ENCODE measurements around the gene SYT13. TPM values are rescaled to one million over a fixed set of nuclear protein-coding genes. Genes with fewer than 3 reads are reported as not detected.

SYT13 gene
- total and polyA plus RNA-seq, 7 experiments from 2014 or later = not detected

DNA sequence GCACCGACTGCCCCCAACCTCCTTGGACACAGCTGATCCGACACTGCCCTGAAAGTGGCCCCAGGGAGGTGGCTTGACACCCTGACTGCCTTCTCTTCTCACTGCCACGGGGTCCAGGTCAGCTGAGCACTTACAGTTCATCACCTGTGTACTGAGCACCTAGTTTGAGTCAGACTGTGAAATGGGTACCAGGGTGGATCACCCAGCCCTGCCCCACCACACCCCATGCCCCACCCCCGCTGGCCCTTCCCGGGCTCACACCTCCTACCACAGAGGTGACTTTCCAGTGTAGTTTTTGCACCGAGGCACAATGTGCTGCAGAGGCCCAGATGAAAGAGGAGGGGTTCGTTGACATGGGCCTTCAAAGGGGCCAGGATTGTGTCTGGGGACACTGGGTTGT is 80.2 kb downstream of the SYT13 start:
- no peaks in the 10 kb centered on the region for H3K27me3 ChIP-seq (ENCODE audit: control insufficient read depth in 2 of 2, insufficient read depth in 2 of 2, low read length in 2 of 2)
- no peak overlapping the region for H3K27ac ChIP-seq (ENCODE audit: low read depth, low read length)
- peaks cover 1 to 45% (median 24%) of the 10 kb centered on the region in 5 donors for H3K36me3 Mint-ChIP-seq
- no peaks in the 10 kb centered on the region for H3K27me3 Mint-ChIP-seq
- H3K27ac Mint-ChIP-seq = no peak overlapping the region
- no peaks in the 10 kb centered on the region for H3K4me1 ChIP-seq (ENCODE audit: control insufficient read depth in 2 of 2, insufficient read depth in 2 of 2, low read length in 2 of 2)
- peaks cover 0 to 12% (median 0%) of the 10 kb centered on the region in 11 donors for H3K9me3 Mint-ChIP-seq
- intact Hi-C loops (cut with micrococcal nuclease) = no loop called here
- H3K9me3 ChIP-seq (ENCODE audit: control insufficient read depth in 2 of 3, low read length in 3 of 3) = no peaks in the 10 kb centered on the region
- H3K4me1 Mint-ChIP-seq = peaks cover 0 to 12% (median 4%) of the 10 kb centered on the region in 7 donors
- H3K4me3 Mint-ChIP-seq = no peak overlapping the region
- CTCF ChIA-PET = no interaction called here
- ATAC-seq (no peak), DNase-seq (no peak)
- H3K4me3 ChIP-seq (ENCODE audit: low read length) = no peak overlapping the region
- H3K36me3 ChIP-seq (ENCODE audit: control insufficient read depth in 2 of 3, insufficient read depth in 3 of 3, low read length in 3 of 3) = peaks cover 0 to 16% (median 0%) of the 10 kb centered on the region in 3 experiments
- POLR2A ChIA-PET = no interaction called here

DNA sequence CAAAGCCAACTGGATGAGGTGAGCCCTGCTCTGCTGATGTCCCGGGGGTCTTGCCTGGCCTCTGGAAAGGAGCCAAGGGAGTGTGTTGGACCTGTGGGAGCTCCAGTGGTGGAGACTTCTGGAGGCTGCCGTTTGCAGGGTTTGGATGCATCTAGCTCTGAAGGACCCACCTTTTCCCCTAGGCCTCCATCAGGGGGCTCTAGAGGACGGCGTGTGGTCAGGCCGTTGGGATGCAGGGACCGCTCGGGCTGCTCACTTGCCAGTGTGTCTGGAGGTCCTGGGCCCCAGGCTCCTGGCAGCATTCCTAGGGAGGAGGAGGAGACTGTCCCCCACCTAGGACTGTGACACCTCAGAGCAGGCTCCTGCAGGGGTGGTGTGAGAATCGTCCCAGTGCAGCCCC is 81.4 kb downstream of the SYT13 start:
- H3K4me3 Mint-ChIP-seq = no peak overlapping the region
- Histone ChIP-seq H3K4me1 (ENCODE audit: control insufficient read depth in 2 of 2, insufficient read depth in 2 of 2, low read length in 2 of 2) (no peaks in the 10 kb centered on the region), H3K36me3 (ENCODE audit: control insufficient read depth in 2 of 3, insufficient read depth in 3 of 3, low read length in 3 of 3) (peaks cover 0 to 16% (median 0%) of the 10 kb centered on the region in 3 experiments), H3K27me3 (ENCODE audit: control insufficient read depth in 2 of 2, insufficient read depth in 2 of 2, low read length in 2 of 2) (no peaks in the 10 kb centered on the region), H3K9me3 (ENCODE audit: control insufficient read depth in 2 of 3, low read length in 3 of 3) (no peaks in the 10 kb centered on the region), H3K27ac (ENCODE audit: low read depth, low read length) (no peak overlapping the region), H3K4me3 (ENCODE audit: low read length) (no peak overlapping the region)
- intact Hi-C loops (cut with micrococcal nuclease) = no loop called here
- ChIA-PET CTCF (no interaction called here), POLR2A (no interaction called here)
- no peak overlapping the region for H3K27ac Mint-ChIP-seq
- no peaks in the 10 kb centered on the region for H3K27me3 Mint-ChIP-seq
- DNase-seq = no peak
- no peak for ATAC-seq
- peaks cover 0 to 7% (median 4%) of the 10 kb centered on the region in 7 donors for H3K4me1 Mint-ChIP-seq
- peaks cover 1 to 45% (median 28%) of the 10 kb centered on the region in 5 donors for H3K36me3 Mint-ChIP-seq
- H3K9me3 Mint-ChIP-seq = peaks cover 0 to 12% (median 0%) of the 10 kb centered on the region in 11 donors

DNA sequence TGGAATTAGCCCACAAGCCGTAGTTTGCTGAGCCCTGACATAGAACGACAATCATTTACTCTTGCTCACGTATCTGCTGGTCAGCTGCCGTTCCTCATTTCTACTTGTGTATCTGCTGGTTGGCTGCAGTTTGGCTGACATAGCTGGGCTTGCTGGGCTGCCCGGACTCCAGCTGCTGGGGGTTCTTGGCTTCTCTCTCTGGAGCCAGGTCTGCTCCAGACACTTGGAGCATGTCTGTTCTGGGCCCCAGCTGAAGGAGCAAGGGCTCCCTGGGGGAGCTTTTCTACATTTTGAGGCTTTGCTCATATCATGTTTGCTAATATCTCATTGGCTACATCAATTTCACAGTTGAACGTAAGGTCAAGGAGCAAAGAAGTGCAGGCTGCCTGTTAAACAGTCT is 92.4 kb downstream of the SYT13 start:
- Histone ChIP-seq H3K27ac (ENCODE audit: low read depth, low read length) (no peak overlapping the region), H3K27me3 (ENCODE audit: control insufficient read depth in 2 of 2, insufficient read depth in 2 of 2, low read length in 2 of 2) (no peaks in the 10 kb centered on the region), H3K4me3 (ENCODE audit: low read length) (no peak overlapping the region), H3K36me3 (ENCODE audit: control insufficient read depth in 2 of 3, insufficient read depth in 3 of 3, low read length in 3 of 3) (peaks cover 0 to under 1% (median 0%) of the 10 kb centered on the region in 3 experiments), H3K4me1 (ENCODE audit: control insufficient read depth in 2 of 2, insufficient read depth in 2 of 2, low read length in 2 of 2) (no peaks in the 10 kb centered on the region), H3K9me3 (ENCODE audit: control insufficient read depth in 2 of 3, low read length in 3 of 3) (no peaks in the 10 kb centered on the region)
- no peaks in the 10 kb centered on the region for H3K4me1 Mint-ChIP-seq
- no peaks in the 10 kb centered on the region for H3K27me3 Mint-ChIP-seq
- no peaks in the 10 kb centered on the region for H3K9me3 Mint-ChIP-seq
- no peak for ATAC-seq
- H3K27ac Mint-ChIP-seq = no peak overlapping the region
- ChIA-PET POLR2A (no interaction called here), CTCF (no interaction called here)
- peaks cover 0 to 47% (median 21%) of the 10 kb centered on the region in 5 donors for H3K36me3 Mint-ChIP-seq
- H3K4me3 Mint-ChIP-seq = no peak overlapping the region
- intact Hi-C loops (cut with micrococcal nuclease) = no loop called here
- DNase-seq = no peak

Other genes starting within 250 kb of the SYT13 start
- gene PRDM11, start 139.7 kb downstream of the SYT13 start, total RNA-seq = 1 to 10 TPM; 2.2 to 8.8 (median 6.4) TPM
- gene PRDM11, start 139.7 kb downstream of the SYT13 start, polyA plus RNA-seq = 1 to 10 TPM in 1 of 2 donors, under 1 TPM in 1; 0.44 to 1.1 TPM

Measured in naive thymus-derived CD4-positive, alpha-beta T cell (primary cell).